AG09319 (cell line): ENCODE data around the gene CYBB.

Experiments
- DNase-seq: peaks from one replicate; pipeline ENCODE4 v3.0.0-alpha.2; 2010; ENCODE audit warnings: low read depth; ENCODE audit errors: extremely low read depth
- TF ChIP-seq, protein P1 (sequence below): IDR thresholded peaks from 2 replicates; pipeline ENCODE4 v1.5.1; 2011; ENCODE audit warnings: low read depth, mild to moderate bottlenecking, inconsistent platforms, low read length, moderate library complexity

Gene CYBB

DNA sequence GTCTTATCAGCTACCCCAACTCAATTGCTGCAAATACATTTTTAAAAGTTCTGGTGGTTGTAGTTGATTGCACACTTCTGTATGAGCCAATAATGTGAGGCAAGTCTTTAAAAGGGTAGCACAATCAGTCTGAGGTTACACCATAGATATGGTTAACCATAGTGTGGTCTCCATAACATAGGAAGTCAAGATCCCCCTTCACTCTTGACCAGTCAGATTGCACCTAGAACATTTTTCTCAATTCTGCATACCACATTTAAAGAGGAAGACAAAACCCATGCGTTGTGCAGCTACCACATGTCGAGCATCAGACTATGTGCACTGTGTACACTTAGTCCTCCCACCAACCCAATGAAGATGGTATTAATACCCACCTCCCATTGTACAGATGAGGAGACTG is 26.5 kb upstream of the CYBB start:
- DNase-seq, result no peak
- TF ChIP-seq, protein P1, sequence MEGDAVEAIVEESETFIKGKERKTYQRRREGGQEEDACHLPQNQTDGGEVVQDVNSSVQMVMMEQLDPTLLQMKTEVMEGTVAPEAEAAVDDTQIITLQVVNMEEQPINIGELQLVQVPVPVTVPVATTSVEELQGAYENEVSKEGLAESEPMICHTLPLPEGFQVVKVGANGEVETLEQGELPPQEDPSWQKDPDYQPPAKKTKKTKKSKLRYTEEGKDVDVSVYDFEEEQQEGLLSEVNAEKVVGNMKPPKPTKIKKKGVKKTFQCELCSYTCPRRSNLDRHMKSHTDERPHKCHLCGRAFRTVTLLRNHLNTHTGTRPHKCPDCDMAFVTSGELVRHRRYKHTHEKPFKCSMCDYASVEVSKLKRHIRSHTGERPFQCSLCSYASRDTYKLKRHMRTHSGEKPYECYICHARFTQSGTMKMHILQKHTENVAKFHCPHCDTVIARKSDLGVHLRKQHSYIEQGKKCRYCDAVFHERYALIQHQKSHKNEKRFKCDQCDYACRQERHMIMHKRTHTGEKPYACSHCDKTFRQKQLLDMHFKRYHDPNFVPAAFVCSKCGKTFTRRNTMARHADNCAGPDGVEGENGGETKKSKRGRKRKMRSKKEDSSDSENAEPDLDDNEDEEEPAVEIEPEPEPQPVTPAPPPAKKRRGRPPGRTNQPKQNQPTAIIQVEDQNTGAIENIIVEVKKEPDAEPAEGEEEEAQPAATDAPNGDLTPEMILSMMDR, result no peak

DNA sequence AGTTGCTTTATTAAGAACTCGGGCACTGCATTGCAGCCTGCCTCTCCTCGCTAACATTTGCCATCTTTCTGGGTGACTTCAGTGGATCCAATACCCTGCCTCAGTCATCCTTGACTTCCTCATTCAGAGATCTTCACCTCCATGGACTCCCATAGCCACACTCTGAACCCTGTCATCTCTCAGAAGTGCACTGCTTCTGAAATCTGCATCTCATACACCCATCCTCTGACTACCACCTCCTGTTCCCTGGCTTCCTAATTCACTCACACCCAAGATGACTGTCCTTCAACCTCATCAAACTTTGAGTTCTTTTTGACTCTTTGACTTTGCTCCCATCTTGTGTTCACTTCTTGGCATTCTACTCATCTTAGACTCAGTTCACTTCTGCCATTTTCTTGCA is 25.3 kb upstream of the CYBB start:
- TF ChIP-seq, protein P1, result no peak
- no peak for DNase-seq

DNA sequence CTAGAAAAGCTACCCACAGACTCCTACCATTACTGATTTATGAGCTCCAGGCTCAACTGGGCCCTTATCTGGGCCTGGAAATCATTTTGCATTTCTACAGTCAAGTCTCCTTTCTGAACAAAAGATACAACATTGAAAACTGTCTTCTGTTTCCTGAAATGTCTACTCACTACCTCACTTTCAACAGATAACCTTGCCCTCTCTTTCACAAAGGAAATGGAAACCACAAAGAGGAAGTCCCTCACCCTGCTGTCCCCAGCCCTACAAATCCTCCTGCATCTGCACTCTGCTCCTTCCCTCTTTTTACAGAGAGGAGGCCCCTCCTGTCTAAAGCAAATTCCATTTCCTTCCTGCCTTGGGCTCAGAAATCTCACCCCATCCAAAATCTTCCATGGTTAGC is 24.8 kb upstream of the CYBB start:
- TF ChIP-seq, protein P1, result no peak
- DNase-seq, result no peak

DNA sequence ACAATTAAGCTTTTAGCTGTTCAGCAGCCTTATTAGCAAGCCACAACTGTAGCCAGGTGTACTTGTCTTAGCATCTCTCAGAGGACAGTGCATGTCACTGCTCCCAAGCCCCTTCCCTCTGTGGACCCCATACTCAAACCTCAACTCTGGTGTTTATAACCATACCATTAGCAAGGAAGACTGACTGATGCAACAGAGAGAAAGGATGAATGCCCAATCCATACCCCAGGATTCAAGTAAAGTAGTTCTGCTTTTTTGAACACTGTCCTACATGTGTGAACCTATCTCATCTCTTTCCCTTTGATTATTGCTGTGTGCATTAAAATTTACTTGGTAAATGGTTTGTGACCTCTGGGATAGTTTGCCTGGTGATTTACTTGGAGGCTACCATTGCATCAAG is 22.8 kb upstream of the CYBB start:
- DNase-seq, result no peak
- TF ChIP-seq, protein P1, result no peak

DNA sequence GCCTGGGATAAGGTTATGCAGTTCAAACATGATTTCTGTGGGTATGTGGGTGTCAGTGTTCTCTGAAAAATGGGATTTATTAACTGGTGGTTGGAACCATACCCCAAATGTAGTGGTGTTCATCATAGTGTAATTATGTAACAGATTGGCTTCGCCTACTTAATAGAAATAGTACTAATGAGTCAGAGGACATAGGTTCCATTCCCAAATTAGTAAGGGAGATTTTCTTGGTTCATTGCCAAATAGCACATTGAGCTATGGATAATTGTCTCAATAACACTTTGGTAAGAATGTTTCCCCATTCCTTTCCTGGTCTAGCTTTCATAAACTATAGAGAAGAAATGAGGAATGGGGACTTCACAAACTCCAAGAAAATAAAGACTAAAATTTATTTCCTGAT is 20.5 kb upstream of the CYBB start:
- no peak for DNase-seq
- TF ChIP-seq, protein P1, result no peak

DNA sequence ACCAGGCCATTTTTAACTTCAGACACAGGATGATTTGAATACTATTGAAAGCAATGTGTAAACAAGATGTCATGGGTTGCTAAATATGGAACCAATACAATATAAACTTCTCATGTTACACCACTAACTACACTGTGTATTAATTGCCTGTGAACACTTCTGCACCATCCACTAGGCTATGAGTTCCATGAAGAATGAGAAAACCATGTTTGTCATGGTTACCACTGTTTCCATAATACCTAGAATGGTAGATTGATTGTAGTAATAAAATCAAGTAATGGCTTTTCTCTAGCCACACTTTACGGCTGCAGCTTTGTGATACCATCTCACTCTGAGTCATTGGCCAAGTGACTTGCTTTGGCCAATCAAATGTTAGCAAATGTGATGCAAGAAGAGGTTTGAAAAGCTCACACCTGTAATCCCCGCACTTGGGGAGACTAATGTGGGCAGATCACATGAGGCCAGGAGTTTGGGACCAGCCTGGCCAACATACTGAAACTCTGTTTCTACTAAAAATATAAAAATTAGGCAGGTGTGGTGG is 19.9 kb upstream of the CYBB start:
- TF ChIP-seq, protein P1, result no peak
- no peak for DNase-seq

DNA sequence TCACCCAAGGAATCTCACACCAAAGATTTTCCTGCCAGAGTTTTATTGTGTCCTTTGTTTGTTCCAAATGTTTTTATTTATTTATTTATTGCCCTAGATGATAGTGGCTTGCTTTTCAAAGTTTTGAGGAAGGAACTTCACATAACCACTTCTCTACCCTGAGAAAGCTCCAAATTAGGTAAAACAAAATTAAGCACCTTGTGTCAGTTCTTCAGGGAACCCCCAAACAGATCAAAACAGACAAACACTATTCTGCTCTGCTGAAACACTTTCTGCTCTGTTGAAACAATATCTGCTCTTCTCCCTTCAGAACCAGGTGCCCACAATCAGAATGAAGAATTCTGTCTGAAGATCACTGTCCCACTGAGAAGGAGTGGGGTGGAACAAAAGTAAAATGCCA is 16.5 kb upstream of the CYBB start:
- no peak for DNase-seq
- TF ChIP-seq, protein P1, result no peak
